Measurements from ENCODE around the gene DDN. TPM values are rescaled to one million over a fixed set of nuclear protein-coding genes. Genes with fewer than 3 reads are reported as not detected.

The DDN gene
- total RNA-seq, 1 experiment from 2014 or later = 0.13 TPM

DNA sequence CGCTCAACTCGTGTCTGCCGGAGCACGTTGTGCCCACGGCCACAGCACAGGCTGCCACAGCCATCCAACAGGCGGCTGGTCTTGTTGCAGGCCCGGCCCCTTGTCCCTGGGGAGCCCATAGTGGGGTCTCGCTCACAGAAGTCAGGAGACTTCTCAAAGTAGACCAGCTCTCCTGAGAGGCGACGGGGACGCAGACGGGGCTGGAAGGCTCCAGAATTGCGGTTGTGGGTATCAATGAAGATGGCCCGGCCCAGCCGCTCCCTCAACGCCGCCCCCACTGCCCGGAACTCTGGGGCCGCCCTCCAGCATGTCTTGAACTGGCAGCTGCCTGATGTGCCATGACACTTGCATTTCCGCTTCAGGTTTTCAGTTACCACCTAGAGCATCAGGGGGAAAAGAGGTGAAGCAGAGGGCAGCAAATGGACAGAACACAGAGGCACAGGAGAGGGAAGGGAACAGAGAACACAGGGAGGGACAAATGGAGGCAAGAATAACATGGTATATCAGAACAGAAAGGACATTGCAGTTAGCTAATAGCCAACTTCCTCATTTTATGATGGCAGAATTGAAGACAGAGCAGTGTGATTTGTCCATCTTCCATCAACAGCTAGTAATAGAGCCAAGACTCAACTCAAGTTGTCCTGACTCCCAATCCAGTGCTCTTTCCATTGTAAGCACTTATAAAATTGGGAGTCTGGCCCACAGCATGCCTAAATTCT is 32.8 kb downstream of the DDN start:
- DNase-seq = no peak

DNA sequence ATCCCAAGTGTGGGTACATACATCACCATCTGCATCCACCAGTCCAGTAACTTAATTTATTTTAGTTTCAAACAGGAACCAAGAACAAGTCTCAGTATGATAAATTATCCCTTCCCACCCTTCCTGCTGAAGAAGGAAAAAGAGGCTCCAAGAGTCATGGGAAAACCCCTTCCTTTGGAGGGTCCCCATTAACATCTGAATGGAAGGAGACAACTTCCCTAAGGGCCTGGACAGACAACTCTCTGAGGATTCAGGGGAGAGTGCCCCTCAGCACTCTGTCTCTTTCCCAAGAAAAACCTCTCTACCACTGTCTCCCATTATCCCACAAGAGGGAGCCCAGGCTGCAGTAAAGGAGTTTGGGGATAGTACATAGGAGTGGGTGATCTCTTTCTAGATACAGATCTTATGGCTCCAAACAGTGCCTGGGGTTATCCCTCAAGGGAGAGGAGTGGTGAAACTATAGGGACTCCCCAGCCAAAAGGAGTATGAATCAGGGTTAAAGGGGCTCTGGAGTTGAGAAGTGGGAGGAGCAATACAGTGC is 33.8 kb downstream of the DDN start:
- Histone ChIP-seq H3K4me3 (no peak overlapping the region), H3K9me3 (no peaks in the 10 kb centered on the region), H3K27me3 (no peaks in the 10 kb centered on the region), H3K36me3 (no peaks in the 10 kb centered on the region)
- no peak for DNase-seq

More for the DNA sequence above, 32.8 kb downstream of the DDN start:
- H3K27me3 ChIP-seq = peaks cover 4% of the 10 kb centered on the region; the same call in 1 of the 2 replicates
- H3K36me3 ChIP-seq = no peaks in the 10 kb centered on the region
- H3K4me3 ChIP-seq = no peak overlapping the region
- H3K9me3 ChIP-seq = no peaks in the 10 kb centered on the region

DNA sequence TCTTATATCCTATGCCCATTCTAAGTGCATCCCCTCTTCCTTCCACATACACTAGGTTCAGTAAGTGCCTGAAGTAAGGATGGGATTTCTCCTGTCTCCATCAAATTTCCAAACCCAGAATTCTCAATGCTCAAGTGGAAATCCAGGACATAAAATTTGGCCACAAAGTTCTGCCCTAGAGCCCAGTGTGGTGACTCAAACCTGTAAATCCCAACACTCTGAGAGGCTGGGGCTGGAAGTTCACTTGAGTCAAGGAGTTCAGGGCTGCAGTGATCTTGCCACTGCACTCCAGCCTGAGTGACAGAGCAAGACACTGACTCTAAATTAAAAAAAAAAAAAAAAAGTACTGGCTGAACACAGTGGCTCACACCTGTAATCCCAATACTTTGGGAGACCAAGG is 37.4 kb downstream of the DDN start:
- peaks cover 3% of the 10 kb centered on the region for H3K36me3 ChIP-seq
- H3K27me3 ChIP-seq = no peaks in the 10 kb centered on the region
- no peak overlapping the region for H3K4me3 ChIP-seq
- DNase-seq = no peak
- H3K9me3 ChIP-seq = no peaks in the 10 kb centered on the region

DNA sequence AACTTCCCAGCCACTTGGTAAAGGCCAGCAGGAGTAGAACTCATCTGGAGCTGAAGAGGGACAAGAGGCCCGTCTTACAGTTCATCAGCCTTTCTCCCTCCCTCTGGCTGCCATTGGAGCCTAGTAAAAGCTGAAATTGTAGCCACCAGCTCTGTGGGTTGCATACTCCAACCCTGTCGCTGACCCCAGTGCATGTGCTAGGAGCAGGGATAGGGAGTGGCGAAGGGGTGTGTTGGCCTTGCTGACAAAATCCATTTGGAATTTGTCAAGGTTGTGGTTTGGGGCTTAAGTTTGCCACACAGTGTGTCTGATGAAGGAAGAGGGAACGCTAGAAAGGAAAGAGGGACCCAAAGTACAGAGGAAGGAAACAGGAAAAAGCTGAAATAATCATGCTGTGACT is 37.8 kb downstream of the DDN start:
- no peak for DNase-seq
- H3K9me3 ChIP-seq = no peaks in the 10 kb centered on the region
- H3K27me3 ChIP-seq = no peaks in the 10 kb centered on the region
- peaks cover 3% of the 10 kb centered on the region for H3K36me3 ChIP-seq
- H3K4me3 ChIP-seq = no peak overlapping the region

DNA sequence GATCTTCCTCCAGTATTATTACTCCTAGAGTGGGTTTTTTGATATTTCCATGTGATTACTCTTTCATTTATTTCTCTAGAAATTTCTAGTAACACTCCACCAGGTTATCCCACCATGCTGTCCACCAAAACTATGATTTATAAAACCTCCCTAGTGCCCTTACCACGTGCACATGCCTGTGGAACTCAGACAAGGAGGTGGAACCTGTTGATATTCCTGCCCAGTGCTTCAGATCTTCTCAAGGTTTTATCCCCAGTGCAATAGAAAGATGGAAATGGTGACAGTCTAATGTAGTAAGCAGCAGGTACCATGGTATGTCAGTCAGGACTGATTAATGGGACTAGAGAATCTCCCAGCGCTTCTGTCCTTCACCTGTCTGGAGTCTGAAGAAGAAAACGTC is 38.3 kb downstream of the DDN start:
- H3K36me3 ChIP-seq = peaks cover 7% of the 10 kb centered on the region
- H3K4me3 ChIP-seq = no peak overlapping the region
- no peak for DNase-seq
- H3K27me3 ChIP-seq = no peaks in the 10 kb centered on the region
- H3K9me3 ChIP-seq = no peaks in the 10 kb centered on the region

DNA sequence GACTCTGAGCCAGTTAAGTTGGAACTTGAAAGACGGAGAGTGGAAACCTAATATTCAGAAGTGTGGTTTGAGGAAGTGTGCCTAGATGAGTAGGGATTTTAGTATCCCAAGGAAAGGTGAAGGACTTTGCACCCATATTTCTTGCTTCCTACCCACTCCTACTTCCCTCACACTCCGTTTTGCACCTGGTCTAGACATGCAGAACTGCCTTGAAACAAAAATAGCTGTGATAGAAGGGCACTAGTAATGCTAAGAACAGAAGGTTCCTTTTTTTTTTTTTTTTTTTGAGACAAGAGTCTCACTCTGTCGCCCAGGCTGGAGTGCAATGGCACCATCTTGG is 41.2 kb downstream of the DDN start:
- Histone ChIP-seq H3K4me3 (peak overlapping the region; percentile 99), H3K36me3 (peaks cover 34% of the 10 kb centered on the region), H3K9me3 (no peaks in the 10 kb centered on the region), H3K27me3 (no peaks in the 10 kb centered on the region)
- DNase-seq = no peak

DNA sequence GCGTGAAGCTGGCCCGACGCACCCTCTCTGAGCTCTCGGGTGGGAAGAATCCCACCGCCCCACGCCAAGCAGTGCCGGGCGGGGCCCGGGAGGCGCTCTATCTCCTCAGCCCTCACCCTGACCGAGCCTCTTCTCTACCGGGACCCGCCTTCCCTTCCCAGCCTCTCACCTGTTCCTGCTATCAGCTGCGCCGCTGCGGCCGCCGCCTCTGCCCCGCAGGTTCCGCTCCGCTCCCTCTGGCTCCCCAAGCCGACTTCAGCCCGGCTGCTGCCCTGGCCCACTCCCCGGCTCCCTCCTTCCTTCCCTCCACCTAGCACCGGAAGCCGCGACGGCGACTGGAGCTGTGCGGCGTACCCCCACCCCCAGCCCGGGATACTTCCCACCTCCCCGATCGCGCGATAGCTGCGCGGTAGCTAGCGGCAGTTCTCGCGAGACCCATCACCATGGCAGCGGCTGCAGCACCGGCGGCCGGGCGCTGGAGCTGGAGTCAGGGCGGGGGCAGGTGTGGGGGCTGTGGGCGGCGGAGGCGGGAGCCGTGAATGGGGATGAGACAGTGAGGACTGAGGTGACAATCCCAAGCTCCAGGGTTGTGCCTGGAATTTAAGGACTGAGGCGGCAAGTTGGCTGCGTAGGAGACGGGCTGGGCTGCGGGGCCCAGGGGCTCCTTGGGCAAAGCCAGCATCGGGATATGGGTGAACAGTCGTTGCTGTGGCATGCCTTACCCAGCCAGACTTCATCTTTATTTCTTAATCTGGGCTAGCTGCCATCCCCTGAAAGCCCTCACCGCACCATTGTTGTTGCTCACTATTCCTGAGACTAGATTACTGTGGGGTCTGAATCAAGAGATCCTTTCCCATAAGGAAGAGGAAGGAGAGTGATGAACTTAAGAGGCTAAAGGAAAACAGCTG is 41.8 kb downstream of the DDN start, which contains the start of gene ARF3:
ARF3 (minus strand) TSS at position 347 of the 908 bp plus-strand sequence. CDS start 16,392 bp downstream, outside the sequence.
- H3K4me3 ChIP-seq = peak within 1 kb of the TSS; percentile 99
- H3K36me3 ChIP-seq = peaks cover 40% of the 10 kb centered on the region
- H3K27me3 ChIP-seq = no peaks in the 10 kb centered on the region
- no peaks in the 10 kb centered on the region for H3K9me3 ChIP-seq
- peak; percentile 96 for DNase-seq

DNA sequence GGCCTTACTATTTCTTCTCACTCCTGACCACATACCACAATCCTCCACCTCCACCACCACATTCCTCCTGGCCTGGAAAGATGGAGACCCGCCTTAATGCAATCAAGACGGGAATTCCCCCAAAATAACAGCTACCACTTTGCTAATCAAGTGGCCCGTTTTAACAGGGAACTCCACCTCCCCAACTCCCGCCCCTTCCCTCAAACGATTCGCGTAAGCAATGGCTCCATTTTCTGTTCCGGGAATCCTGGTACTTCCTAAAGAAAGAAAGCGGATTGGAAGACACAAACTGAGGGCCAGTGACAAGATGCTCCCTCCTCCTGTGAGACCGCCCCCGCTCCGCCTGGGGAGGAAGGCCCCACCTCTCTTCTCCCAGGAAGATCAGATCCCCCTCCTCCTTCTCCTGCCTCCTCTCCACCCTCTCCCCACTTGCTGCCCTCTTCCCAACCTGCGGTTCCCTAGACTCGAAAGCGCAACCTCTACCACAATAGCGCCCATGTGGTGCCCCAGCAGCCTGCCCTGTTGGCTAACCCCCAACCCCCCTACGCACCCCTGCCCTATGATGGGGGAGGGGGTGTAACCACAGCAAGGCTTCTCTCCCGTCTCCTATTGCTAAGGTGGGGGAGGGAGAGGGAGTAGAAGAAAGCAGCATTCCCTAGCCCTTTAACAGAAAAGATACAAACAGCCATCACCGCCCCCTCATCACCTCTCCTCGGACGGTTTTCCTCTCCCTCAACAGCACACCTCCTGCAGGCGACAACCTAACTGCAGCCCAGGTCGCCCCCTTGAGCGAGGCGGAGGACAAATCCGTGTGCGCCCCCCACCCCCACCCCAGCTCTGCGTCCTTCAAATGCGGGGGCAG is 42.7 kb downstream of the DDN start:
- DNase-seq = peak; percentile 92
- peak overlapping the region; percentile 99 for H3K4me3 ChIP-seq
- no peaks in the 10 kb centered on the region for H3K9me3 ChIP-seq
- no peaks in the 10 kb centered on the region for H3K27me3 ChIP-seq
- H3K36me3 ChIP-seq = peaks cover 45% of the 10 kb centered on the region

DNA sequence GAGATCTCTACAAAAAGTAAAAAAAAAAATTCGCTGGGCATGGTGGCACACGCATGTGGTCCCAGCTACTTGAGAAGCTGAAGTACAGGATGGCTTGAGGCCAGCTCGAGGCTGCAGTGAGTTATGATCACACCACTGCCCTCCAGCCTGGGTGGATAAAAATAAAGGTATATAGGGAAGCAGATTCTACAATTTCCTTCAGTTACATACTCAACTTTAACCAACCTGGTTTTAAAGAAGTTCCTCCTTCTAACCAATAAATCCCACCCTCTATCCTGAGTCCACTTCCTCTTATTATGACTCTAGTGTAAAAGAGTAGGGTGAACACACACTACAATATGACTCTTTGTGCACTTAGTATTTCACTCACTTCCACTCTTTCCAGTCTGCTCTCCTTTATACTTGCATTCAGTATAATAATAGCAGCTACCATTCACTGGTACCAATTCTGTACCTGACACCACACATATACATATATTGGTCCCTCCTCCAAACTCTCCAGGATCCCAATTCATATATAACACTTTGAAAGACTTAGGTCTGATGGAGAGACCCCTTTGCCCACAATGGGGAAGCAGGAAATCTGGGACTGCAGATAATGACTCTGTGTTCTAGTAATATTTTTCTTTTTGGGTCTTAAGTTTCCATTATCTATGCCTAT is 44.2 kb downstream of the DDN start:
- H3K27me3 ChIP-seq = no peaks in the 10 kb centered on the region
- DNase-seq = no peak
- peaks cover 51% of the 10 kb centered on the region for H3K36me3 ChIP-seq
- no peaks in the 10 kb centered on the region for H3K9me3 ChIP-seq
- no peak overlapping the region for H3K4me3 ChIP-seq

DNA sequence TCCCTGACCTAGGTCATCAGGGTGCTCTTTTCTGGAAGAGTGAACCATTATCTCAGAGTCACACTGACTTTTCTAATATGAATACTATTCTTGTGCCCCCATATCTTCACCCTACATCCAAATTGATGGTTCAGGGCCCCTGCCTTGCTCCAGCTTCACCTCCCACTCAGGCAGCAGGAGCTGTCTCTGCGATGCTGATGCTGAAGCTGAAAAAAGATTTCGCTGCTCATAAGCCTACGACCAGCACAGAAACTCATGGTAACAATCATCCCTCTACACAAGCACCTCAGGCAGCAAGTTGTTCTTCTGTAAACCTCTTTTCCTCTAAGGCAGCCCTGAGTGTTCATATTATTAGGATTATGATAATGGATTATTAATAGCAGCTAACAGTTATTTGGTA is 45.1 kb downstream of the DDN start:
- peaks cover 55% of the 10 kb centered on the region for H3K36me3 ChIP-seq
- H3K27me3 ChIP-seq = no peaks in the 10 kb centered on the region
- H3K4me3 ChIP-seq = no peak overlapping the region
- DNase-seq = no peak
- H3K9me3 ChIP-seq = no peaks in the 10 kb centered on the region

DNA sequence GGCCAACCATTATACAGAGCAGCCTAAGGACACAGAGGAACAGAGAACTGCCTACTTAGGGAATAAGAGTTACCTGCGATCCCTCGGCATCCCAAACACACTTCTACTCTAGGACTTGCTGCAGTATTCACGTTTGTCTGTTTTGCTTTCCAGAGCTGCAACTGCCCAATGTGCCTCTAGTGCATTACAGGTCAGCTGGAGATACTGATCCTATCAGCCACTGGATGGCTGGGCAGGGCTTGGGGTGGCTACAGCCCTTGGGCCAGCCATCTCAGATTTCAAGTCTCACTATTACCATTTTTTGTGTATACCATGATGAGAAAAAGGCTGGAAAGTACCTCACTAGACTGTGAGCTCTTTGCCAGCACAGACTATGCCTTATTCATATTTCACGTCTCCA is 46.5 kb downstream of the DDN start:
- H3K36me3 ChIP-seq = peaks cover 59% of the 10 kb centered on the region
- H3K4me3 ChIP-seq = no peak overlapping the region
- no peaks in the 10 kb centered on the region for H3K9me3 ChIP-seq
- H3K27me3 ChIP-seq = no peaks in the 10 kb centered on the region
- no peak for DNase-seq

DNA sequence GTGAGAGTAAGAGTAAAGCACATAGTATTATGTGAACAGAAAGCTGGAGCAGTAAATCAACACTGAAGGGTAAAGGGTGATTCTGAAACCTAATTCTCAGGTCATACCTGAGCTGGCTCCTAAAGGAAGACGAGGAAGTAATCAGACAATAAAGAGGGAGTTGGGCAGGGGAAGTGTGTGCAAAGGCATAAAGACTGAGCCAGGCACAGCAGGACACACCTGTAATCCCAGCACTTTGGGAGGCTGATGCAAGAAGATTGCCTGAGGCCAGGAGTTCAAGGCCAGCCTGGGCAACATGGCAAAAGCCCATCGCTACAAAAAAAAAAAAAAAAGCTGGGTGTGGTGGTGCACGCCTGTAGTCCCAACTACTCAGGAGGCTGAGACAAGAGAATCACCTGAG is 51.4 kb downstream of the DDN start:
- DNase-seq = no peak
- Histone ChIP-seq H3K4me3 (no peak overlapping the region), H3K36me3 (peaks cover 40% of the 10 kb centered on the region), H3K9me3 (no peaks in the 10 kb centered on the region), H3K27me3 (no peaks in the 10 kb centered on the region)

DNA sequence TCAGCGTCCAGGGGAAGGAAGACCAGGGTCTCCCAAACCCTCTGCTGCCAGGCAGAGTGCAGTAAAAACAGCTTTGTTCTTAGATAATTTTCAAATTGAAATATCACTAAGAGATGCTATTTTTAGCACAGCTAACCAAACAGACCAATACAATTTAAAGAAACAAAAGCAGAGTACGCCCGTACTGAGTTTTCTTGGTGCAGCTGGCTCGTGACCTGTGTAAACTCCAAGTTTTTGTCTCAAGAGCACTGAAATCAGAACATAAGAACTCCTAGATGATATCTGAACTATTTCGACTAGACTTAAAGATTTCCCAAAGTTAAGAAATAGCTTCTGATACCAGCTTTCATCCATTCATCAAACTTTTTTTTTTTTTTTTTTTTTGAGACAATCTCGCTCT is 52.2 kb downstream of the DDN start:
- no peaks in the 10 kb centered on the region for H3K27me3 ChIP-seq
- H3K36me3 ChIP-seq = peaks cover 36% of the 10 kb centered on the region
- H3K4me3 ChIP-seq = no peak overlapping the region
- no peak for DNase-seq
- H3K9me3 ChIP-seq = no peaks in the 10 kb centered on the region

DNA sequence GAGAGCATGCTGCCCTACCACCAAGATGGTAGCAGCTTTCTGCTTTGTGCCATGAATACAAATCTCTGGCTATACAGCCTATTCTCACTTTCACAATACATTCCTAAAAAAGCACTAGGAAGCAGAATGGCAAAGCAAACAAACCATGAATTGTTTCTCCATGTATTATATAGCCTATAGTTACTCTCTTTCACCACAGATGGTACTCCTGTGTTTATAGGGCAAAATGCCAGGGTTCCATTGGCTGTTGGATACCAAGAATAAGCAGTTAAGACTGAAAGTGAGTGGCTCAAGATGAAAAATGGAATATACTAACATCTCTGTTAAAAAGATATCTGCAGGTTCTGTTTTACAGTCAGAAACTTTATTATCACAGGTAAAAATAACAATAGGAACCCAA is 53.0 kb downstream of the DDN start:
- Histone ChIP-seq H3K4me3 (no peak overlapping the region), H3K36me3 (peaks cover 36% of the 10 kb centered on the region), H3K9me3 (no peaks in the 10 kb centered on the region), H3K27me3 (no peaks in the 10 kb centered on the region)
- no peak for DNase-seq

All from MG63 (cell line).